SK-N-SH treated with all-trans-retinoic acid at 6 μM for 48 hours (cell line): ENCODE data around the gene OTOG.

Experiments used
- ARNTL ChIP-seq: fragments of 450-650 bp; formaldehyde crosslinking; IDR thresholded peaks from 2 replicates; pipeline ENCODE4 v1.5.0; 2020; ENCODE audit warnings: low read depth, mild to moderate bottlenecking, moderate library complexity, borderline replicate concordance
- CREB5 ChIP-seq: fragments of 250-450 bp; sonication (Bioruptor Pico); IDR thresholded peaks from 2 replicates; pipeline ENCODE4 v1.5.1; 2020; ENCODE audit warnings: low read depth, mild to moderate bottlenecking, moderate library complexity
- CSDC2 ChIP-seq: fragments of 250-450 bp; sonication (Bioruptor Pico); IDR thresholded peaks from 2 replicates; pipeline ENCODE4 v1.5.0; 2020; ENCODE audit warnings: mild to moderate bottlenecking, moderate library complexity
- ESRRG ChIP-seq: fragments of 250-450 bp; sonication (Bioruptor Pico); IDR thresholded peaks from 2 replicates; pipeline ENCODE4 v1.6.1; 2021; ENCODE audit warnings: mild to moderate bottlenecking
- ISL1 ChIP-seq: fragments of 250-450 bp; sonication (Bioruptor Pico); IDR thresholded peaks from 2 replicates; pipeline ENCODE4 v2.1.2; 2022; ENCODE audit warnings: mild to moderate bottlenecking, moderate library complexity
- OSR1 ChIP-seq: fragments of 250-450 bp; sonication (Bioruptor Pico); IDR thresholded peaks from 2 replicates; pipeline ENCODE4 v1.8.0; 2022; ENCODE audit warnings: moderate library complexity, mild to moderate bottlenecking, inconsistent platforms
- PATZ1 ChIP-seq: fragments of 250-450 bp; sonication (Bioruptor Pico); IDR thresholded peaks from 2 replicates; pipeline ENCODE4 v1.8.0; 2020; ENCODE audit warnings: mild to moderate bottlenecking, moderate library complexity, borderline replicate concordance
- RARB ChIP-seq: fragments of 250-450 bp; sonication (Bioruptor Pico); IDR thresholded peaks from 2 replicates; pipeline ENCODE4 v1.8.0; 2021; ENCODE audit warnings: mild to moderate bottlenecking, moderate library complexity
- ZFP30 ChIP-seq: fragments of 450-650 bp; formaldehyde crosslinking; IDR thresholded peaks from 2 replicates; pipeline ENCODE4 v1.5.0; 2022; ENCODE audit warnings: mild to moderate bottlenecking, moderate library complexity
- ZNF8 ChIP-seq: fragments of 450-650 bp; formaldehyde crosslinking; IDR thresholded peaks from 2 replicates; pipeline ENCODE4 v1.5.0; 2020; ENCODE audit warnings: mild to moderate bottlenecking, moderate library complexity

- TF ChIP-seq ESRRG: no peak
- TF ChIP-seq CREB5 (CRISPR knock-in tag): no peak
- no peak for TF ChIP-seq ISL1 (CRISPR knock-in tag)
- no peak for TF ChIP-seq CSDC2
- TF ChIP-seq ARNTL: no peak
- no peak for TF ChIP-seq PATZ1 (CRISPR knock-in tag)
- TF ChIP-seq ZNF8: no peak
- TF ChIP-seq RARB (CRISPR knock-in tag): no peak
- TF ChIP-seq OSR1: no peak
- no peak for TF ChIP-seq ZFP30 (CRISPR knock-in tag)
Observed at GRCh38 chr11:17631702-17632365, 84.8 kb downstream of the OTOG start.
